B cell (primary cell): ENCODE measurements around the gene GOLIM4.

Experiments
- EZH2 ChIP-seq: IDR thresholded peaks from 2 replicates; pipeline ENCODE4 v1.6.1; 2012; ENCODE audit warnings: borderline replicate concordance, low read depth, mild to moderate bottlenecking, moderate library complexity, low read length; ENCODE audit not compliant: insufficient read depth, poor library complexity, severe bottlenecking
- TF ChIP-seq, protein P1 (sequence below): fragments of 200-600 bp; IDR thresholded peaks from one replicate; pipeline ENCODE4 v1.8.0; 2022; ENCODE audit warnings: antibody characterized with exemption, mild to moderate bottlenecking

GRCh38 chr3:168073842-168074605, 21.7 kb downstream of the GOLIM4 start:
- TF ChIP-seq, protein P1, sequence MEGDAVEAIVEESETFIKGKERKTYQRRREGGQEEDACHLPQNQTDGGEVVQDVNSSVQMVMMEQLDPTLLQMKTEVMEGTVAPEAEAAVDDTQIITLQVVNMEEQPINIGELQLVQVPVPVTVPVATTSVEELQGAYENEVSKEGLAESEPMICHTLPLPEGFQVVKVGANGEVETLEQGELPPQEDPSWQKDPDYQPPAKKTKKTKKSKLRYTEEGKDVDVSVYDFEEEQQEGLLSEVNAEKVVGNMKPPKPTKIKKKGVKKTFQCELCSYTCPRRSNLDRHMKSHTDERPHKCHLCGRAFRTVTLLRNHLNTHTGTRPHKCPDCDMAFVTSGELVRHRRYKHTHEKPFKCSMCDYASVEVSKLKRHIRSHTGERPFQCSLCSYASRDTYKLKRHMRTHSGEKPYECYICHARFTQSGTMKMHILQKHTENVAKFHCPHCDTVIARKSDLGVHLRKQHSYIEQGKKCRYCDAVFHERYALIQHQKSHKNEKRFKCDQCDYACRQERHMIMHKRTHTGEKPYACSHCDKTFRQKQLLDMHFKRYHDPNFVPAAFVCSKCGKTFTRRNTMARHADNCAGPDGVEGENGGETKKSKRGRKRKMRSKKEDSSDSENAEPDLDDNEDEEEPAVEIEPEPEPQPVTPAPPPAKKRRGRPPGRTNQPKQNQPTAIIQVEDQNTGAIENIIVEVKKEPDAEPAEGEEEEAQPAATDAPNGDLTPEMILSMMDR: no peak
- no peak for TF ChIP-seq EZH2
